Right renal cortex interstitium (tissue), 3 donors: ENCODE data around the gene ACADS. TPM values are rescaled to one million over a fixed set of nuclear protein-coding genes. Genes with fewer than 3 reads are reported as not detected.

Experiments used
- DNase-seq, 3 donors: peaks; one replicate each; pipeline ENCODE4 v3.0.0-alpha.2; 2013; ENCODE audit warnings: low read depth in 3 of 3, low spot score in 2 of 3
- polyA plus RNA-seq, 3 donors: library from polyadenylated mRNA; unstranded; fragments of 120-200 nt; gene quantifications; one replicate each; pipeline ENCODE4 v1.2.1, GENCODE V29; 2013; ENCODE audit not compliant: insufficient read length in 3 of 3

ACADS gene
- polyA plus RNA-seq, 3 donors: 15.8 to 19.9 (median 16.8) TPM

- no peak for DNase-seq
Observed at GRCh38 chr12:120787889-120788288, 62.3 kb downstream of the ACADS start.

Other genes with a start within 250 kb of the ACADS start
- 100 to 1,000 TPM; 480 to 578 (median 536) TPM for gene DYNLL1, start 229.7 kb upstream of the ACADS start, polyA plus RNA-seq
- gene COQ5, start 196.7 kb upstream of the ACADS start, polyA plus RNA-seq: 10 to 100 TPM; 65.0 to 75.4 (median 68.3) TPM
- 100 to 1,000 TPM; 237 to 303 (median 280) TPM for gene RNF10, start 191.5 kb upstream of the ACADS start, polyA plus RNA-seq
- gene POP5, start 144.4 kb upstream of the ACADS start, polyA plus RNA-seq: 10 to 100 TPM; 45.9 to 54.5 (median 47.4) TPM
- 1 to 10 TPM; 5.6 to 6.4 (median 5.8) TPM for gene CABP1, start 85.2 kb upstream of the ACADS start, polyA plus RNA-seq
- 100 to 1,000 TPM; 177 to 191 (median 185) TPM for gene MLEC, start 38.7 kb upstream of the ACADS start, polyA plus RNA-seq
- 10 to 100 TPM; 77.5 to 88.9 (median 81.4) TPM for gene UNC119B, start 15.4 kb upstream of the ACADS start, polyA plus RNA-seq
- gene SPPL3, start 178.5 kb downstream of the ACADS start, polyA plus RNA-seq: 10 to 100 TPM; 85.2 to 87.3 (median 85.6) TPM